WTC11 (cell line): Measurements from ENCODE around the gene AKR1B15. TPM values are rescaled to one million over a fixed set of nuclear protein-coding genes. Genes with fewer than 3 reads are reported as not detected.

Experiments
- ATAC-seq: fragments of 200-7000 bp; cut with Tn5 transposase; 2 replicates; pipeline ENCODE4 v1.10.0; 2021; ENCODE audit warnings: mild to moderate bottlenecking, moderate library complexity
- CTCF ChIA-PET: fragments of 300-600 bp; sonication (Branson Sonifier 250); formaldehyde crosslinking; loops from one replicate; lab custom pipeline; 2021; ENCODE audit warnings: antibody characterized with exemption; lab: Charles Lee
- POLR2A ChIA-PET: fragments of 350-600 bp; sonication (Branson Sonifier 250); formaldehyde crosslinking; loops from one replicate; lab custom pipeline; 2021; ENCODE audit warnings: antibody characterized with exemption; lab: Charles Lee
- DNase-seq: peaks from one replicate; pipeline ENCODE4 v3.0.0; 2021; ENCODE audit warnings: low spot score
- H3K27ac Mint-ChIP-seq: 2 replicates; pipeline ENCODE4 v1.8.0; 2021; ENCODE audit warnings: mixed read lengths
- H3K27me3 Mint-ChIP-seq: 2 replicates; pipeline ENCODE4 v1.8.0; 2021; ENCODE audit warnings: low read depth, mild to moderate bottlenecking, moderate library complexity, mixed read lengths
- H3K36me3 Mint-ChIP-seq: 2 replicates; pipeline ENCODE4 v1.8.0; 2021; ENCODE audit warnings: mixed read lengths
- H3K4me1 Mint-ChIP-seq: 2 replicates; pipeline ENCODE4 v1.8.0; 2022; ENCODE audit warnings: mixed read lengths
- H3K4me3 Mint-ChIP-seq: 2 replicates; pipeline ENCODE4 v1.8.0; 2021; ENCODE audit warnings: mild to moderate bottlenecking, moderate library complexity, mixed read lengths
- H3K9me3 Mint-ChIP-seq: 2 replicates; pipeline ENCODE4 v1.8.0; 2021; ENCODE audit warnings: mixed read lengths
- AR ChIP-seq: fragments of 250-450 bp; sonication (Bioruptor Pico); IDR thresholded peaks from 2 replicates; pipeline ENCODE4 v1.9.0; 2021; ENCODE audit warnings: mild to moderate bottlenecking
- ATF1 ChIP-seq: sonication (generic); formaldehyde crosslinking; IDR thresholded peaks from 2 replicates; pipeline ENCODE4 v1.8.1; 2023; ENCODE audit warnings: mild to moderate bottlenecking, moderate library complexity, missing genetic modification reagents
- CDX4 ChIP-seq: fragments of 250-450 bp; sonication (Bioruptor Pico); IDR thresholded peaks from 2 replicates; pipeline ENCODE4 v1.9.0; 2021; ENCODE audit warnings: moderate library complexity, mild to moderate bottlenecking, inconsistent platforms, borderline replicate concordance
- EMX1 ChIP-seq: fragments of 250-450 bp; sonication (Bioruptor Pico); IDR thresholded peaks from 2 replicates; pipeline ENCODE4 v1.8.0; 2021; ENCODE audit warnings: mild to moderate bottlenecking
- ERG ChIP-seq: fragments of 250-450 bp; sonication (Bioruptor Pico); IDR thresholded peaks from 2 replicates; pipeline ENCODE4 v1.8.0; 2021; ENCODE audit warnings: mild to moderate bottlenecking
- FOXJ3 ChIP-seq: sonication (generic); formaldehyde crosslinking; IDR thresholded peaks from 2 replicates; pipeline ENCODE4 v1.9.0; 2021; ENCODE audit warnings: missing genetic modification reagents, mild to moderate bottlenecking, borderline replicate concordance
- GTF2I ChIP-seq: fragments of 250-450 bp; sonication (Bioruptor Pico); conservative IDR thresholded peaks from 2 replicates; pipeline ENCODE4 v1.4.0; 2021; ENCODE audit warnings: mild to moderate bottlenecking
- MYBL2 ChIP-seq: sonication (generic); formaldehyde crosslinking; IDR thresholded peaks from 2 replicates; pipeline ENCODE4 v1.8.1; 2023; ENCODE audit warnings: mild to moderate bottlenecking, moderate library complexity, missing genetic modification reagents
- NFE2L1 ChIP-seq: sonication (generic); formaldehyde crosslinking; IDR thresholded peaks from 2 replicates; pipeline ENCODE4 v1.8.1; 2023; ENCODE audit warnings: missing genetic modification reagents
- NR2C2 ChIP-seq: sonication (generic); formaldehyde crosslinking; IDR thresholded peaks from 2 replicates; pipeline ENCODE4 v1.8.0; 2022; ENCODE audit warnings: mild to moderate bottlenecking, missing genetic modification reagents
- OVOL2 ChIP-seq: fragments of 250-450 bp; sonication (Bioruptor Pico); IDR thresholded peaks from 2 replicates; pipeline ENCODE4 v1.9.0; 2021; ENCODE audit warnings: mild to moderate bottlenecking, borderline replicate concordance
- PREB ChIP-seq: sonication (generic); formaldehyde crosslinking; IDR thresholded peaks from 2 replicates; pipeline ENCODE4 v1.8.1; 2022; ENCODE audit warnings: mild to moderate bottlenecking, missing genetic modification reagents, moderate library complexity, borderline replicate concordance
- PRRX2 ChIP-seq: fragments of 250-450 bp; sonication (Bioruptor Pico); IDR thresholded peaks from 2 replicates; pipeline ENCODE4 v1.8.0; 2021; ENCODE audit warnings: mild to moderate bottlenecking
- SMAD4 ChIP-seq: sonication (generic); formaldehyde crosslinking; IDR thresholded peaks from 2 replicates; pipeline ENCODE4 v1.8.0; 2022; ENCODE audit warnings: mild to moderate bottlenecking, missing genetic modification reagents
- TCF7 ChIP-seq: sonication (generic); formaldehyde crosslinking; IDR thresholded peaks from 2 replicates; pipeline ENCODE4 v1.8.0; 2022; ENCODE audit warnings: mild to moderate bottlenecking, low read depth, missing genetic modification reagents, moderate library complexity
- ZNF121 ChIP-seq: sonication (generic); formaldehyde crosslinking; IDR thresholded peaks from 2 replicates; pipeline ENCODE4 v1.8.0; 2023; ENCODE audit warnings: missing genetic modification reagents
- ZNF138 ChIP-seq: sonication (generic); formaldehyde crosslinking; conservative IDR thresholded peaks from 2 replicates; pipeline ENCODE4 v1.8.1; 2022; ENCODE audit warnings: mild to moderate bottlenecking, moderate library complexity, missing genetic modification reagents
- ZNF416 ChIP-seq: fragments of 250-450 bp; sonication (Bioruptor Pico); IDR thresholded peaks from 2 replicates; pipeline ENCODE4 v1.9.0; 2021; ENCODE audit warnings: mild to moderate bottlenecking, inconsistent platforms
- ZNF423 ChIP-seq: fragments of 250-450 bp; sonication (Bioruptor Pico); IDR thresholded peaks from 2 replicates; pipeline ENCODE4 v2.1.2; 2022; ENCODE audit warnings: mild to moderate bottlenecking, moderate library complexity
- ZNF532 ChIP-seq: fragments of 250-450 bp; sonication (Bioruptor Pico); IDR thresholded peaks from 2 replicates; pipeline ENCODE4 v1.9.0; 2021; ENCODE audit warnings: mild to moderate bottlenecking, borderline replicate concordance
- total RNA-seq: library from RNA; stranded (reverse); gene quantifications from 3 replicates; pipeline ENCODE4 v1.2.3, GENCODE V29; 2021

Gene AKR1B15
- total RNA-seq, 1 experiment from 2014 or later, result not detected

- Mint-ChIP-seq H3K36me3 (no peaks in the 10 kb centered on the region), H3K27me3 (peaks cover 2% of the 10 kb centered on the region), H3K27ac (no peak overlapping the region), H3K4me1 (peaks cover 6% of the 10 kb centered on the region; the same call in 1 of the 2 replicates), H3K4me3 (no peak overlapping the region), H3K9me3 (no peaks in the 10 kb centered on the region)
- ChIA-PET POLR2A (no interaction called here), CTCF (interaction anchor here (4.4 kb wide), 1 partner anchor 11 kb away, joined by 17 read pairs; no protein-coding TSS in a partner anchor)
- TF ChIP-seq PREB (CRISPR knock-in tag) (no peak), ZNF138 (CRISPR knock-in tag) (no peak), ZNF532 (CRISPR knock-in tag) (no peak), GTF2I (CRISPR knock-in tag) (no peak), FOXJ3 (CRISPR knock-in tag) (no peak)
- DNase-seq, result no peak
- ATAC-seq, result peak; percentile 61
Measured at GRCh38 chr7:134622303-134622995, 73.5 kb downstream of the AKR1B15 start.

GRCh38 chr7:134623193-134623592 is 74.3 kb downstream of the AKR1B15 start:
- CTCF ChIA-PET, result interaction anchor here (4.4 kb wide), 1 partner anchor 10 kb away, joined by 17 read pairs; no protein-coding TSS in a partner anchor
- POLR2A ChIA-PET, result no interaction called here
- Mint-ChIP-seq H3K27me3 (peaks cover 6% of the 10 kb centered on the region), H3K4me1 (peaks cover 6% of the 10 kb centered on the region; the same call in 1 of the 2 replicates), H3K9me3 (no peaks in the 10 kb centered on the region), H3K27ac (no peak overlapping the region), H3K4me3 (no peak overlapping the region), H3K36me3 (no peaks in the 10 kb centered on the region)
- TF ChIP-seq SMAD4 (CRISPR knock-in tag), result no peak
- TF ChIP-seq CDX4 (CRISPR knock-in tag), result no peak
- no peak for TF ChIP-seq FOXJ3 (CRISPR knock-in tag)
- no peak for TF ChIP-seq NFE2L1
- TF ChIP-seq TCF7 (CRISPR knock-in tag), result no peak
- TF ChIP-seq EMX1 (CRISPR knock-in tag), result no peak
- no peak for TF ChIP-seq ZNF423 (CRISPR knock-in tag)
- no peak for TF ChIP-seq NR2C2
- no peak for TF ChIP-seq ZNF121
- TF ChIP-seq ATF1 (CRISPR knock-in tag), result no peak
- no peak for TF ChIP-seq PRRX2 (CRISPR knock-in tag)
- TF ChIP-seq AR, result no peak
- no peak for TF ChIP-seq MYBL2 (CRISPR knock-in tag)
- TF ChIP-seq ZNF416 (CRISPR knock-in tag), result no peak
- TF ChIP-seq ZNF138 (CRISPR knock-in tag), result no peak
- TF ChIP-seq ERG (CRISPR knock-in tag), result no peak
- TF ChIP-seq OVOL2 (CRISPR knock-in tag), result no peak
- ATAC-seq, result no peak
- DNase-seq, result no peak
